ENCODE measurements around the gene NUP160. TPM values are rescaled to one million over a fixed set of nuclear protein-coding genes. Genes with fewer than 3 reads are reported as not detected.
"Not testable (repeated sequence)": the region's sequence is repeated elsewhere in the genome, so short reads cannot be mapped to it uniquely, and the experiment has no call there.

NUP160 gene, protein sequence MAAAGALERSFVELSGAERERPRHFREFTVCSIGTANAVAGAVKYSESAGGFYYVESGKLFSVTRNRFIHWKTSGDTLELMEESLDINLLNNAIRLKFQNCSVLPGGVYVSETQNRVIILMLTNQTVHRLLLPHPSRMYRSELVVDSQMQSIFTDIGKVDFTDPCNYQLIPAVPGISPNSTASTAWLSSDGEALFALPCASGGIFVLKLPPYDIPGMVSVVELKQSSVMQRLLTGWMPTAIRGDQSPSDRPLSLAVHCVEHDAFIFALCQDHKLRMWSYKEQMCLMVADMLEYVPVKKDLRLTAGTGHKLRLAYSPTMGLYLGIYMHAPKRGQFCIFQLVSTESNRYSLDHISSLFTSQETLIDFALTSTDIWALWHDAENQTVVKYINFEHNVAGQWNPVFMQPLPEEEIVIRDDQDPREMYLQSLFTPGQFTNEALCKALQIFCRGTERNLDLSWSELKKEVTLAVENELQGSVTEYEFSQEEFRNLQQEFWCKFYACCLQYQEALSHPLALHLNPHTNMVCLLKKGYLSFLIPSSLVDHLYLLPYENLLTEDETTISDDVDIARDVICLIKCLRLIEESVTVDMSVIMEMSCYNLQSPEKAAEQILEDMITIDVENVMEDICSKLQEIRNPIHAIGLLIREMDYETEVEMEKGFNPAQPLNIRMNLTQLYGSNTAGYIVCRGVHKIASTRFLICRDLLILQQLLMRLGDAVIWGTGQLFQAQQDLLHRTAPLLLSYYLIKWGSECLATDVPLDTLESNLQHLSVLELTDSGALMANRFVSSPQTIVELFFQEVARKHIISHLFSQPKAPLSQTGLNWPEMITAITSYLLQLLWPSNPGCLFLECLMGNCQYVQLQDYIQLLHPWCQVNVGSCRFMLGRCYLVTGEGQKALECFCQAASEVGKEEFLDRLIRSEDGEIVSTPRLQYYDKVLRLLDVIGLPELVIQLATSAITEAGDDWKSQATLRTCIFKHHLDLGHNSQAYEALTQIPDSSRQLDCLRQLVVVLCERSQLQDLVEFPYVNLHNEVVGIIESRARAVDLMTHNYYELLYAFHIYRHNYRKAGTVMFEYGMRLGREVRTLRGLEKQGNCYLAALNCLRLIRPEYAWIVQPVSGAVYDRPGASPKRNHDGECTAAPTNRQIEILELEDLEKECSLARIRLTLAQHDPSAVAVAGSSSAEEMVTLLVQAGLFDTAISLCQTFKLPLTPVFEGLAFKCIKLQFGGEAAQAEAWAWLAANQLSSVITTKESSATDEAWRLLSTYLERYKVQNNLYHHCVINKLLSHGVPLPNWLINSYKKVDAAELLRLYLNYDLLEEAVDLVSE (N-terminal part only)
- total RNA-seq, result 10 to 100 TPM; 13.7 to 18.3 TPM
- long read RNA-seq, full-length matches to known transcripts, result 17 of 23 reads
- long read RNA-seq, partial matches to known transcripts, result 3 of 23 reads
- long read RNA-seq, other reads (novel, unspliced or antisense), result 3 of 23 reads

GRCh38 chr11:47847892-47848699, at the start of gene NUP160:
TSS of gene NUP160 (minus strand) at chr11:47848350. CDS start at chr11:47848318, 32 bp downstream.
- ATAC-seq, result peak; percentile 94 to 97
- peak; percentile 88 for DNase-seq
- intact Hi-C loops (cut with DNase I), result loop anchor here in 1 of 2 donors (10.0 kb wide), 1 partner anchor 473 kb away; the partner anchor contains the start of gene SPI1

GRCh38 chr11:47896199-47896598, 48.0 kb upstream of the NUP160 start:
- intact Hi-C loops (cut with DNase I), result no loop called here
- no peak for ATAC-seq
- DNase-seq, result no peak

- no peak for DNase-seq
- intact Hi-C loops (cut with DNase I), result no loop called here
- ATAC-seq, result no peak
Observed at GRCh38 chr11:47895035-47895434, 46.9 kb upstream of the NUP160 start.

GRCh38 chr11:47892546-47893276, 44.6 kb upstream of the NUP160 start:
- intact Hi-C loops (cut with DNase I); ATAC-seq; DNase-seq: not testable (repeated sequence)

DNA sequence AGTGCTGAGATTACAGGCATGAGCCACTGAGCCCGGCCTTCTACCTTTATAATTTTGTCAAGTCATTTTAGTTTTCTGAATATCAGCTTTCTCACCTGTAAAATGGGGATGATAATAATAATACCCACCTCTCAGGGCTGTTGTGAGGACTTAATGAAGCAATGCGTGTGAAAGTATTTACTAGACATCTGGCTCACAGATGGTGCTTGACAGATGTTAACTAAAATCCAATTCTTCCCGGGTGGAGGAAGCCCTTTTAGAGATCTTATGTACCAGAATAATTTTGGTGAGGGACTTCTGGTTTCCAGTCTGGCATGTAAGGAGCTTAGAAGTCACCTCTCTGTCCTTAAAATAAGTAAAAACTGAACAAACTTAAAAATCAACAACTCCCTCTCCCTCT, 43.7 kb upstream of the NUP160 start:
- DNase-seq, result no peak
- intact Hi-C loops (cut with DNase I), result no loop called here
- no peak for ATAC-seq

DNA sequence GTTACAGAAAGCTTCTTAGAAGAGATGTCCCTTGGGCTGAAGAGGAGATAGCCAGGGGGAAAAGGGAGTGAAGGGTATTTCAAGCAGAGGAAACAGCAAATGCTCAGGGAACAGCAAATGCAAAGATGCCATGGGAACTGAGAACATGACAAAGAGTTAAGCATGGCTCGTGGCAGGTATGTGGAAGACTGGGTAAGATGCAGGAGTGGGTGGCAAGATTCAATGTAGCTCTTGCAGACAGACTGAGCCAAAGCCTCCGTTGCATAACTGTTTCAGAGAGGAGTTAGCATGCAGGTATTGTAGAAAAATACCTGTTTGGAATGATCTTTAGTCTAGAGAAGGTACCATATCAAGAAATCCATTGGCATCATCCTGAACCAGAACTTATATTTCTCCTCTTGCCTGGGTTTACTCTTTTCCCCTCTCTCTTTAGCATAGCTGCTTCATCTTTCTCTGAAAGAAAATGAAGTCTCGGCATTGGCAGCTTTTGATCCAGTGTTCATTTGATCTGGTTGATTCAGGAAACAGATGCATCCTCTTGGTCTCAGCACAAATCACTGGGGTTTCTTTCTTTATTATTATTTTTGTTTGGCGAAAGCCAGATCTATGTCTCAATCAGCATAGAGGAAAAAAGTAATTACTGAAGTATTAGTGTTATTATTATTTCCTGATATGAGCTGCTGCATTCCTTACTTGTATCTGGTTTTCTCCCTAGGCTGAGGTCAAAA, 41.7 kb upstream of the NUP160 start:
- intact Hi-C loops (cut with DNase I), result no loop called here
- no peak for DNase-seq
- ATAC-seq, result no peak

GRCh38 chr11:47887910-47888569, 39.9 kb upstream of the NUP160 start:
- ATAC-seq, result no peak
- DNase-seq, result no peak
- intact Hi-C loops (cut with DNase I), result no loop called here

DNA sequence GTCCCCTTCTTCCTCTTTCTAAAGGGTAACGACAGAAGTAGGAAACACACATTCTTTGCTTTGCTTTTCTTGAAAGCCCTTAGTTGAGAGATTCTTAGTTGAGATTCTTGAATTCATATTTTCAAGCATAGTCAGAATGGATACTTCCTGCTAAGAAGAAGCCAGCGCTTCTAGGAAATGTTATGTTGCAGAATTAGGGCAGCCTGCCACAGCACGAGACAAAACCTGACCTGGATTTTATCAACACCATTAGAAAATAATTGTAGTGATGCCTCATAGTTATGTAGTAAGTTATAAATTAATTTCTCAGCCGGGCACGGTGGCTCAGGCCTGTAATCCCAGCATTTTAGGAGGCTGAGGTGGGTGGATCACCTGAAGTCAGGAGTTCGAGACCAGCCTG, 37.9 kb upstream of the NUP160 start:
- DNase-seq (no peak), ATAC-seq (peak; percentile 57 to 69)
- intact Hi-C loops (cut with DNase I), result no loop called here

DNA sequence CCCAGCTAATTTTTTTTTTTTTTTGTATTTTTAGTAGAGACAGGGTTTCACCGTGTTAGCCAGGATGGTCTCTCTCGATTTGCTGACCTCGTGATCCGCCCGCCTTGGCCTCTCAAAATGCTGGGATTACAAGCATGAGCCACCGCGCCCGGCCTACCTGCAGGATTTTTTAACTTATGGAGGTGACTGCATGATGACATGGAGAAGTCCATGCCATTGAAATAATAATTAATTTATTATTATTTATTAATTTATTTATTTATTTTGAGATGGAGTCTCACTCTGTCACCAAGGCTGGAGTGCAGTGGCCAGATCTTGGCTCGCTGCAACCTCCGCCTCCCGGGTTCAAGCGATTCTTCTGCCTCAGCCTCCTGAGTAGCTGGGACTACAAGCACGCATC, 34.3 kb upstream of the NUP160 start:
- DNase-seq; ATAC-seq; intact Hi-C loops (cut with DNase I): not testable (repeated sequence)

- intact Hi-C loops (cut with DNase I), result no loop called here
- DNase-seq, result peak; percentile 49
- ATAC-seq, result peak in 1 of 2 donors; percentile 72
Observed at GRCh38 chr11:47881145-47881544, 33.0 kb upstream of the NUP160 start.

- DNase-seq, result no peak
- intact Hi-C loops (cut with DNase I), result no loop called here
- ATAC-seq, result no peak
Observed at GRCh38 chr11:47879259-47880158, 31.4 kb upstream of the NUP160 start.

DNA sequence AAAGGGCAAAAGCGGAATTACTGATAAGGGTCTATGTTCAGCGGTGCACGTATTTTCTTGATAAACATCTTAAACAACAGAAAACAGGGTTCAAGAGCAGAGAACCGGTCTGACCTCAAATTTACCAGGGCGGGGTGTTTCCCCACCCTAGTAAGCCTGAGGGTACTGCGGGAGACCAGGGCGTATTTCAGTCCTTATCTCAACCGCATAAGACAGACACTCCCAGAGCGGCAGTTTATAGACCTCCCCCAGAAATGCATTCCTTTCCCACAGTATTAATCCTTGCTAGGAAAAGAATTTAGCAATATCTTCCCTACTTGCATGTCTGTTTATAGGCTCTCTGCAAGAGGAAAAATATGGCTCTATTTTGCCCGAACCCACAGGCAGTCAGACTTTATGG, 27.7 kb upstream of the NUP160 start:
- intact Hi-C loops (cut with DNase I); ATAC-seq; DNase-seq: not testable (repeated sequence)

DNA sequence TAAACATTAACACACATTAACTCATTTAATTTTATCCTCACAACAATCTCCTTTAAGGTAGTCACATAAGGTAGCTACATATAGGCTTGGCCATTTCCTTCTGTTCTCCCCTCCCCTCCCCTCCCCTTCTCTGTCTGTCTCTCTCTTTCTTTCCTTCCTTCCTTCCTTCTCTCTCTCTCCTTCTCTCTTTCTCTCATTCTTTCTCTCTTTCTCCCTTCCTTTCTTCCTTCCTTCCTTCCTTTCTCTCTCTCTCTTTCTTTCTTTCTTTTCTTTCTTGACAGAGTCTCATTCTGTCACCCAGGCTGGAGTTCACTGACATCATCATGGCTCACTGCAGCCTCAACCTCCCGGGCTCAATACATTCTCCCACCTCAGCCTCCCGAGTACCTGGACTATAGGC, 22.3 kb upstream of the NUP160 start:
- ATAC-seq (no peak), DNase-seq (no peak)
- intact Hi-C loops (cut with DNase I), result no loop called here

GRCh38 chr11:47869544-47870393, 21.6 kb upstream of the NUP160 start:
- intact Hi-C loops (cut with DNase I), result no loop called here
- ATAC-seq (peak; percentile 23 to 37), DNase-seq (no peak)
